ENCODE data around the gene ITGAV. TPM values are rescaled to one million over a fixed set of nuclear protein-coding genes. Genes with fewer than 3 reads are reported as not detected.

Gene ITGAV
- total RNA-seq, 2 experiments from 2014 or later: 4.9 to 5.6 TPM

DNA sequence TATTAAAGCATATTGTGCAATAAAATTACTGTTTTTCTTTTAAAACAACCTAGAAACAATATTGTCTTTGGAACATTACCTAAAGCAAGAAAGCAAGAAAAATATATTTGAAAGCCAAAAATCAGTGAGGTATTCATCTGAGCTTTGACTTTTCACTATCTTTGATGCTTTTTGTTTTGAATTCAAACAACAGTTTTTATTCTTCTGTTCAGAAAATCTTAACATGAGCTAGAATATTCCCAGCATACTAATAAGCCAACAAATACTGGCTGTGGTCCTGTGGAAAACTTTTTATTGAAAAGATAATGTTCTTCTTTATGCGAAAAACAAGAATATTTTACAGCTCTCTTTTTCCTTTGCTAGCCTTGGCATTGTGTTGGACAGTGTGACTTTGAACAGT lies 123.8 kb downstream of the ITGAV start:
- H3K9me3 Mint-ChIP-seq (ENCODE audit: insufficient read depth): no peaks in the 10 kb centered on the region
- DNase-seq: no peak
- H3K4me3 Mint-ChIP-seq: no peak overlapping the region
- H3K4me1 Mint-ChIP-seq (ENCODE audit: low read depth): no peaks in the 10 kb centered on the region
- ChIA-PET CTCF (no interaction called here), POLR2A (no interaction called here)
- H3K27ac Mint-ChIP-seq: no peak overlapping the region
- H3K36me3 Mint-ChIP-seq (ENCODE audit: low read depth): no peaks in the 10 kb centered on the region
- no peak for ATAC-seq
- peaks cover 4% of the 10 kb centered on the region for H3K27me3 Mint-ChIP-seq (ENCODE audit: low read depth)

DNA sequence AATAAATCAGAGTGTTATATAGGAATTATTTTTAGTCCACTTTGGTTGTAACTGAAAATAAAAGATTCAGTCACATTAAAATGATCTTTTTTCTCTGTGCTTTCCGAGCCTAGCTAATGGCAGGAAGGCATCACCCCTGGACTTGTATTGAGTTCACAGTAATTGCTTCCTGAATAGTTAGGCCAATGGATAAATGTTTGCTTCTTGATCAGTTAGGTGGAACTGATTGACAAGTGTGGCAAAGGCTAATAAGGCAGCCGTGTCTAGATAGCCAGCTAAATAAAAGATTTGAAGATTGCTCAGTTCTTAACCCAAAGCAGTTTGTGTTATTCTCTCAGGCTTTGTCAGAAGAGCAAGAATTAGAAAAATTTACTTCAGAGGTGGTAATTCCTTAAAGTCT lies 124.8 kb downstream of the ITGAV start:
- CTCF ChIA-PET: no interaction called here

DNA sequence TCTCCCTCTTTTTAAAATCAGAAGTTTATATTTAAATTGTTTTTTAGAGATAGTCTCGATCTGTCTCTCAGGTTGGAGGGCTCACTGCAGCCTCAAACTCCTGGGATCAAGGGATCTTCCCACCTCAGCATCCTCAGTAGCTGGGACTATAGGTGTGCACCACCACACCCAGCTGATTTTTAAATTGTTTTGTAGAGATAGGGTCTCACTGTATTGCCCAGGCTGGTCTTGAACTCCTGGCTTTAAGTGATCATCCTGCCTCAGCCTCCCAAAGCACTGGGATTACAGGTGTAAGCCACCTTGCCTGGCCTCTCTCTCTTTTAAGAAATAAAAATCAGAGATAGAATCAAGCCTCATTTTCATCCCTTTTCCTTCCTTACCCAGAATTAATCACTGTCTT lies 126.1 kb downstream of the ITGAV start:
- Mint-ChIP-seq H3K9me3 (ENCODE audit: insufficient read depth) (no peaks in the 10 kb centered on the region), H3K27ac (no peak overlapping the region), H3K27me3 (ENCODE audit: low read depth) (peaks cover 2% of the 10 kb centered on the region), H3K4me3 (no peak overlapping the region), H3K36me3 (ENCODE audit: low read depth) (no peaks in the 10 kb centered on the region), H3K4me1 (ENCODE audit: low read depth) (no peaks in the 10 kb centered on the region)
- DNase-seq: no peak
- no peak for ATAC-seq
- ChIA-PET POLR2A (no interaction called here), CTCF (no interaction called here)

More for the DNA sequence above, 124.8 kb downstream of the ITGAV start:
- Mint-ChIP-seq H3K4me1 (ENCODE audit: low read depth) (no peaks in the 10 kb centered on the region), H3K27me3 (ENCODE audit: low read depth) (peaks cover 4% of the 10 kb centered on the region), H3K9me3 (ENCODE audit: insufficient read depth) (no peaks in the 10 kb centered on the region), H3K4me3 (no peak overlapping the region), H3K36me3 (ENCODE audit: low read depth) (no peaks in the 10 kb centered on the region), H3K27ac (no peak overlapping the region)
- POLR2A ChIA-PET: no interaction called here
- DNase-seq: no peak
- no peak for ATAC-seq

DNA sequence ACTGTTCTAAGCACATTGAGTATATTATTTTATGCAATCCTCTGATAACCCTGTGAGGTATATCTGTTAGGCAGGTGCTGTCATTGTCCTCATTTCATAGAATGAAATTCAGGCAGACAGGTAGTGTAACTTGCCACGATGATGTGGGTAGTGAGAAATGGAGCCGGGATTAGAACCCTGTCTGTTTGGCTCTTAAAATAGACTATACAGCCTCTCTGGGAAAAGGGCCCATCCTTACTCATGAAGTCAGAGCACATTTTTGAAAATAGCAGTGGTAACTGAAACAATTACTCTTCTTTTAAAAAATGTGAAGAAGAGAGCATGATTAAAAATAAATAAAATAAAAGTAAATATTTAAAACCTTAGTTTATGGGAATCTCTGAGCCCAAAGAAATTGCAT lies 127.0 kb downstream of the ITGAV start:
- H3K27me3 Mint-ChIP-seq (ENCODE audit: low read depth): peaks cover 3% of the 10 kb centered on the region
- no peaks in the 10 kb centered on the region for H3K9me3 Mint-ChIP-seq (ENCODE audit: insufficient read depth)
- no peak overlapping the region for H3K27ac Mint-ChIP-seq
- ChIA-PET CTCF (no interaction called here), POLR2A (no interaction called here)
- H3K4me1 Mint-ChIP-seq (ENCODE audit: low read depth): no peaks in the 10 kb centered on the region
- DNase-seq: no peak
- ATAC-seq: no peak
- no peak overlapping the region for H3K4me3 Mint-ChIP-seq
- H3K36me3 Mint-ChIP-seq (ENCODE audit: low read depth): no peaks in the 10 kb centered on the region

DNA sequence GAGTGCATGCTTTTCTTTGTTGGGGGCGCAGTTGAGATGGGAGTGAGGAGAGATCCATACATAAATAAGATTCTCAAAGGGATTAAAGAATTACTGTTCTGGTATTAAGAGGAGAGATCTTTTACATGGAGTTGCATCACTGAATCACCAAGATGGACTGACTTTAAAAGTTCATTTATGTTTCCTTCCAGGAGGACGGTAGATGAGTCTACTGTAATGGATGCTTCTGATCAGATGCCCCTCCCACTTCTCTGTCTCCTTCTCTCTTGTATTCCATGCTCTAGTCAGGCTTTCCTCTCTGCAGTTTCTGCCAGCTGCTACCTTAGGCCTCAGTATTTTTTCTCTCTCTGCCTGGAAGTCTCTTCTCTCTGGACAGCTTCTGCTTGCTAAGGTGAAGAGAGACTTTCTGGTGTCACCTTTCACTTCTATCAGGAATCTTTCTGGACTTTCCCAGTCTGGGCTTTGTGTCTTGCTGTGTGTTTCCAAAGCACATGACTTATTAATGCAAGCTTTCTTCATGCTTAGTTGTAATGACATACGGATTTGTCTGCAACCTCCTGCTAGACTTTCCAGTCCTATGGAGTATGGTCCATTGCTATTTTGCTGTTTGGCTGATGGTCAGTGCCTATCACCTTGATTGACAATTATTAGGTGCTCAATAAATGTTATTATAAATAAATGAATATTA lies 127.6 kb downstream of the ITGAV start:
- Mint-ChIP-seq H3K27ac (no peak overlapping the region), H3K36me3 (ENCODE audit: low read depth) (no peaks in the 10 kb centered on the region), H3K4me3 (no peak overlapping the region), H3K27me3 (ENCODE audit: low read depth) (peaks cover 4% of the 10 kb centered on the region), H3K9me3 (ENCODE audit: insufficient read depth) (no peaks in the 10 kb centered on the region), H3K4me1 (ENCODE audit: low read depth) (no peaks in the 10 kb centered on the region)
- ATAC-seq (no peak), DNase-seq (no peak)
- CTCF ChIA-PET: no interaction called here
- POLR2A ChIA-PET: no interaction called here

DNA sequence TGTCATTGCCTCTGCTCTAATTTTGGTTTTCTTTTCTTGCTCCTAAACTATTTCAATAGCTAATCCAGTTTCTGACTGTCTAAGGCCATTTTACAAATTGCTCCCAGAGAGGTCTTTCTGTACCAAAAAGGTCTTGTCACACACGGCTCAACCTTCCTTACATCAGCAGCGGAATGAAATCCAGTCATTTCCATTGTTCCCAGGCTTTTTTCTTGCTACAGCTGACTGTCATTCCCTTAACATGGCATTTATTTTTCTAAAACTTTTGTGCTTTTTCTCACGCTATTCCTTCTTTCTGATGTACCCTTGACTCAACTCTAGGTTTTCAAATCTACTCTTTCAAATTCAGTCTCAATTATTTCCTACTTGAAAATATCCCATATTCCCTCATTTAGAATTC lies 128.3 kb downstream of the ITGAV start:
- Mint-ChIP-seq H3K27me3 (ENCODE audit: low read depth) (peaks cover 4% of the 10 kb centered on the region), H3K9me3 (ENCODE audit: insufficient read depth) (no peaks in the 10 kb centered on the region), H3K36me3 (ENCODE audit: low read depth) (no peaks in the 10 kb centered on the region), H3K4me3 (no peak overlapping the region), H3K4me1 (ENCODE audit: low read depth) (no peaks in the 10 kb centered on the region), H3K27ac (no peak overlapping the region)
- ChIA-PET CTCF (no interaction called here), POLR2A (no interaction called here)
- no peak for DNase-seq
- no peak for ATAC-seq

DNA sequence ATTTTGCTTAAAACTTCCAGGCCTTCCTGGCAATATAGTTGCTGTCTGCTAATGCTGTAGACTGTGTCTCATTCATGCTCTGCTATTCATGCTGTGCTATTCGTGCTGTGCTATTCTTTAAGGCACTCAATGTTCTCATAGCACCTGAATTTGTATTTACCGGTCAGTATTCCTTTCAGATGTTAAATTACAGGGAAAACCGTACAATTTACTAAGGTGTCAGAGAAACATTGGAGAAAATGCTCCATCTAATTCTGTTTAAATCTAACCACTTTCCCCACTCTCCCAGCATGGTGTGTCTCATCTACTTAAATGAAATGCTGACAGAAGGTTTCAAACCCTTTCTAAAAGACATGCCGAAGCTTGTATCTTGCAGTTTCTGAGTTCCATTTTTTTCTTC lies 129.0 kb downstream of the ITGAV start:
- Mint-ChIP-seq H3K4me1 (ENCODE audit: low read depth) (no peaks in the 10 kb centered on the region), H3K36me3 (ENCODE audit: low read depth) (no peaks in the 10 kb centered on the region), H3K9me3 (ENCODE audit: insufficient read depth) (no peaks in the 10 kb centered on the region), H3K27ac (no peak overlapping the region), H3K27me3 (ENCODE audit: low read depth) (peaks cover 4% of the 10 kb centered on the region), H3K4me3 (no peak overlapping the region)
- CTCF ChIA-PET: no interaction called here
- ATAC-seq (no peak), DNase-seq (no peak)
- POLR2A ChIA-PET: no interaction called here

DNA sequence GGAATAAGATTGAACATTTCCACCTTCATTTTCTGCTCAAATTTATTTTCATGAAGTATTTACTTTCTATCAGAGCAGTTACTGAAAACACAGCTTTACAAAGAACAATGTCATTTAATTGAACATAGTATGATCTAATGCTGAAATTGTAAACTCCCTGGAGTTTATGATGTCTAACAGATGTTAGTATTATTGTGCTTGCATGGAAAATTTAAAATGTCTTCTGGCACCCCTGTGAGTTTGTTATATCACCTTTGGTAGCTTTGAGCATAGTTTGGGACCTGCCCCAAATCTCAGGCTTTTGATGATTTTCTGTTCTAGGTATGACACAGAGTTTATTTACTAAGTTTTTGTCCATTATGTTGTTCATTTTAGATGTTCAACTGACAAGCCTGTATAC lies 132.1 kb downstream of the ITGAV start:
- no peaks in the 10 kb centered on the region for H3K9me3 Mint-ChIP-seq (ENCODE audit: insufficient read depth)
- no peak overlapping the region for H3K4me3 Mint-ChIP-seq
- ChIA-PET POLR2A (no interaction called here), CTCF (no interaction called here)
- ATAC-seq (no peak), DNase-seq (no peak)
- peaks cover 4% of the 10 kb centered on the region for H3K27me3 Mint-ChIP-seq (ENCODE audit: low read depth)
- H3K4me1 Mint-ChIP-seq (ENCODE audit: low read depth): no peaks in the 10 kb centered on the region
- no peak overlapping the region for H3K27ac Mint-ChIP-seq
- H3K36me3 Mint-ChIP-seq (ENCODE audit: low read depth): no peaks in the 10 kb centered on the region

DNA sequence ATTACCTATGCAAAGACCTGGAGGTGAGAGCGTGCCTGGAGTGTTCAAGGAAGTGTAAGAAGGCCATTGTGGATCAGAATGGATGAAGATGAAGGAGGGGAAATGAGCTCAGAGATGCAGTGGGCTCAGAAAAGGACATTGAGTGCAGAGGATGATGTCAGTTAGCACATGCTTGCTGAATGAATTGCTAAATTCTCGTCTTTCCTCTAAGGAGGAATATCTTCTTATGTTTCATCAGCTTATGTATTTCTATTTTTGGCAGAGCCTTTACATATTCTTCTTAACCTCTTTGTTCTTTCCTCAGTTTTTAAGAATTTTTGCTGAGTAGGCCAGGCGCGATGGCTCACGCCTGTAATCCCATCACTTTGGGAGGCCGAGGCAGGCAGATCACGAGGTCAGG lies 134.9 kb downstream of the ITGAV start:
- POLR2A ChIA-PET: no interaction called here
- CTCF ChIA-PET: no interaction called here
- DNase-seq (no peak), ATAC-seq (no peak)
- Mint-ChIP-seq H3K9me3 (ENCODE audit: insufficient read depth) (no peaks in the 10 kb centered on the region), H3K4me1 (ENCODE audit: low read depth) (no peaks in the 10 kb centered on the region), H3K36me3 (ENCODE audit: low read depth) (no peaks in the 10 kb centered on the region), H3K4me3 (no peak overlapping the region), H3K27ac (no peak overlapping the region), H3K27me3 (ENCODE audit: low read depth) (peaks cover 2% of the 10 kb centered on the region)

DNA sequence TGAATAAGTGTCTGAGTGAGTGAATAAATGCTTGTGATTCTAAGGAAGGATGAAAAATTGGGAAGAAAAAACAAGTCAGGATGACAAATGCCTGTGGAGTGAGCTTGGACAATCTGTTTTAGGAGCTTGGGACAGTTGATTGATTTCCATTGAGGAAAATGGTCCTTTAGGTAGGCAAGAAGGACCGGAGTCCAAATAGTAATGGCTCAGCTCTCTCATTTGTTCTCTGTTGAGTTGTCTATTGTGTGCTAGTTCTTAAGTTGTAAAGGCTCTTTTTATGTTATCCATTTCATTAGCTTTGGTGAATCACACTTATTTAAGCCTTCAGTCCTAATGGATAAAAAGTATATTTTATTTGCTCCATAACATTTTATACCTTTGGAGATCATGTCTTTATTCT lies 135.9 kb downstream of the ITGAV start:
- Mint-ChIP-seq H3K4me1 (ENCODE audit: low read depth) (no peaks in the 10 kb centered on the region), H3K9me3 (ENCODE audit: insufficient read depth) (no peaks in the 10 kb centered on the region), H3K36me3 (ENCODE audit: low read depth) (no peaks in the 10 kb centered on the region), H3K4me3 (no peak overlapping the region), H3K27ac (no peak overlapping the region), H3K27me3 (ENCODE audit: low read depth) (peaks cover 2% of the 10 kb centered on the region)
- ATAC-seq (no peak), DNase-seq (no peak)
- ChIA-PET POLR2A (no interaction called here), CTCF (no interaction called here)

DNA sequence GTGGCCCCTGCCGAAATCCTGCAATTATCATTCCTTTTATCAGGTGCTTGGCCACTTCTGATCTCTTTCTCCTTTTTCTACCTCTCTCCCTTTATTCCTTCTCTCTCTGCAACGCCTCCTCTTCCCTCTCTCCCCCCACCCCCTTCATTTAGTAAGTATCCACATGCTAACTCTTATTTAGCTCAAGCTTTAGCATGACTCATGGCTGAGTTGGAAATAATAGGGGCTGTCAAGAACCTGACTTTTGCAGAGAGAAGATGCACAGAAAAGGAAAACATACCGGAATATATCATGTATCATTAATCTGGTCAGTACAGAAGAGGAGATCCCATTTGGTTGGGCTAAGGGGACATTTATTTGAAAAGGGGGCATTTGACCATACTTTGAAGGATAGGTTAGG lies 137.1 kb downstream of the ITGAV start:
- no peaks in the 10 kb centered on the region for H3K9me3 Mint-ChIP-seq (ENCODE audit: insufficient read depth)
- peaks cover 1% of the 10 kb centered on the region for H3K27me3 Mint-ChIP-seq (ENCODE audit: low read depth)
- CTCF ChIA-PET: no interaction called here
- H3K4me3 Mint-ChIP-seq: no peak overlapping the region
- DNase-seq (no peak), ATAC-seq (no peak)
- no peaks in the 10 kb centered on the region for H3K4me1 Mint-ChIP-seq (ENCODE audit: low read depth)
- H3K27ac Mint-ChIP-seq: no peak overlapping the region
- no peaks in the 10 kb centered on the region for H3K36me3 Mint-ChIP-seq (ENCODE audit: low read depth)
- POLR2A ChIA-PET: no interaction called here

DNA sequence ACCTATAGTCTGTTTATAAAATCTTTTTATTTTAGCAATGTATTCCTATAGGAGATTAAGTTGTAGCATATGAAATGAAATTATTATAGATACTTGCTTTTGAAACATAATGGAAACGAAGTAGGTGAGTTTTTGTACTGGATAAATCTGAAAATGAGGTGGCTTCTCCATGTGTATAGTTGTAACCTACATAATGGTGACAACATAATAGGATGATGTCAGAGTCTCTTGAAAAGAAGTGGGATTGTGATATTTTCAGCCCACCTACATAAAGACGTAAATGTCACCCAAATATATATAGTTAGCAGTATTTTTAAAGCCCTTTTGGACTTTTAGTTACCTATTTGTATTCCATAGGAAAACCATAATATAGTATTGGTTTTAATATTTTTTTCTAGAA lies 138.8 kb downstream of the ITGAV start:
- no peak overlapping the region for H3K4me3 Mint-ChIP-seq
- H3K9me3 Mint-ChIP-seq (ENCODE audit: insufficient read depth): no peaks in the 10 kb centered on the region
- no peak overlapping the region for H3K27ac Mint-ChIP-seq
- no peaks in the 10 kb centered on the region for H3K36me3 Mint-ChIP-seq (ENCODE audit: low read depth)
- DNase-seq (no peak), ATAC-seq (no peak)
- H3K4me1 Mint-ChIP-seq (ENCODE audit: low read depth): no peaks in the 10 kb centered on the region
- H3K27me3 Mint-ChIP-seq (ENCODE audit: low read depth): no peaks in the 10 kb centered on the region
- ChIA-PET POLR2A (no interaction called here), CTCF (no interaction called here)
